ENCODE results near the gene HMG20A.

The HMG20A gene

GRCh38 chr15:77430652-77431051 is 10.0 kb downstream of the HMG20A start:
- DNase-seq, result no peak

GRCh38 chr15:77436822-77437221 is 16.1 kb downstream of the HMG20A start:
- DNase-seq, result no peak

- DNase-seq, result no peak
These were observed 16.6 kb downstream of the HMG20A start for GRCh38 chr15:77437264-77437663.

GRCh38 chr15:77440378-77440999 is 19.8 kb downstream of the HMG20A start:
- no peak for DNase-seq

- DNase-seq, result no peak
These were observed 26.2 kb downstream of the HMG20A start for GRCh38 chr15:77446840-77447390.

- no peak for DNase-seq
These were observed 33.6 kb downstream of the HMG20A start for GRCh38 chr15:77454265-77454664.

- DNase-seq, result no peak
These were observed 34.3 kb downstream of the HMG20A start for GRCh38 chr15:77454951-77455350.

- no peak for DNase-seq
These were observed 35.1 kb downstream of the HMG20A start for GRCh38 chr15:77455696-77456321.

GRCh38 chr15:77456746-77457145 is 36.1 kb downstream of the HMG20A start:
- DNase-seq, result no peak

- no peak for DNase-seq
These were observed 36.7 kb downstream of the HMG20A start for GRCh38 chr15:77457191-77457904.

- no peak for DNase-seq
These were observed 37.2 kb downstream of the HMG20A start for GRCh38 chr15:77457905-77458265.

- DNase-seq, result no peak
These were observed 38.3 kb downstream of the HMG20A start for GRCh38 chr15:77459031-77459430.

- no peak for DNase-seq
These were observed 40.8 kb downstream of the HMG20A start for GRCh38 chr15:77461486-77461885.

GRCh38 chr15:77464129-77464865 is 43.6 kb downstream of the HMG20A start:
- DNase-seq, result no peak

- DNase-seq, result no peak
These were observed 45.8 kb downstream of the HMG20A start for GRCh38 chr15:77466521-77466920.

- no peak for DNase-seq
These were observed 48.2 kb downstream of the HMG20A start for GRCh38 chr15:77468896-77469295.

GRCh38 chr15:77470235-77470634 is 49.5 kb downstream of the HMG20A start:
- no peak for DNase-seq

- no peak for DNase-seq
These were observed 52.6 kb downstream of the HMG20A start for GRCh38 chr15:77473328-77473727.

- no peak for DNase-seq
These were observed 53.8 kb downstream of the HMG20A start for GRCh38 chr15:77474310-77474988.

GRCh38 chr15:77475001-77475400 is 54.3 kb downstream of the HMG20A start:
- DNase-seq, result no peak

GRCh38 chr15:77475898-77476297 is 55.2 kb downstream of the HMG20A start:
- DNase-seq, result no peak

- no peak for DNase-seq
These were observed 56.3 kb downstream of the HMG20A start for GRCh38 chr15:77476995-77477394.

GRCh38 chr15:77478051-77478450 is 57.4 kb downstream of the HMG20A start:
- DNase-seq, result no peak

Measured in stimulated activated CD4-positive, alpha-beta T cell treated with anti-CD3 and anti-CD28 coated beads, Interleukin-2, amount 100 ng/mL, for 48 hours (primary cell).